Stimulated activated CD4-positive, alpha-beta T cell treated with anti-CD3 and anti-CD28 coated beads, Interleukin-1b, Interleukin-23, amount 100 ng/mL, for 48 hours (primary cell): Measurements from ENCODE around the gene PIP5KL1.

Experiments used
- DNase-seq: peaks from one replicate; pipeline ENCODE4 v3.0.0-alpha.2; 2020

Gene PIP5KL1

GRCh38 chr9:127912882-127913281, 17.7 kb downstream of the PIP5KL1 start:
- no peak for DNase-seq

- no peak for DNase-seq
These were observed 18.3 kb downstream of the PIP5KL1 start for GRCh38 chr9:127912296-127912695.

- no peak for DNase-seq
These were observed 19.9 kb downstream of the PIP5KL1 start for GRCh38 chr9:127910613-127911205.

GRCh38 chr9:127909839-127910273, 20.7 kb downstream of the PIP5KL1 start:
- no peak for DNase-seq

GRCh38 chr9:127908660-127908926, 22.0 kb downstream of the PIP5KL1 start:
- DNase-seq = no peak

GRCh38 chr9:127907867-127908659, 22.5 kb downstream of the PIP5KL1 start:
- DNase-seq = no peak

GRCh38 chr9:127905788-127906191, 24.8 kb downstream of the PIP5KL1 start:
- no peak for DNase-seq

- DNase-seq = no peak
These were observed 25.4 kb downstream of the PIP5KL1 start for GRCh38 chr9:127905004-127905728.

- no peak for DNase-seq
These were observed 26.0 kb downstream of the PIP5KL1 start for GRCh38 chr9:127904561-127905003.

GRCh38 chr9:127903557-127904475, 26.8 kb downstream of the PIP5KL1 start:
- DNase-seq = peak; percentile 85

- peak; percentile 72 for DNase-seq
These were observed 31.2 kb downstream of the PIP5KL1 start, which contains the start of gene ST6GALNAC6 for GRCh38 chr9:127899128-127899943. Gene ST6GALNAC6, minus strand, starts transcription at chr9:127899603. Its CDS starts 1,622 bp downstream, at chr9:127897981.

- no peak for DNase-seq
These were observed 32.0 kb downstream of the PIP5KL1 start for GRCh38 chr9:127898433-127899127.

- DNase-seq = no peak
These were observed 33.3 kb downstream of the PIP5KL1 start for GRCh38 chr9:127897193-127897692.

GRCh38 chr9:127896395-127897192, 34.0 kb downstream of the PIP5KL1 start:
- DNase-seq = no peak

- no peak for DNase-seq
These were observed 34.8 kb downstream of the PIP5KL1 start for GRCh38 chr9:127895811-127896210.

- DNase-seq = no peak
These were observed 37.2 kb downstream of the PIP5KL1 start for GRCh38 chr9:127893392-127893791.

- no peak for DNase-seq
These were observed 37.7 kb downstream of the PIP5KL1 start for GRCh38 chr9:127892831-127893230.

- DNase-seq = no peak
These were observed 40.5 kb downstream of the PIP5KL1 start for GRCh38 chr9:127890053-127890452.

GRCh38 chr9:127887792-127888191, 42.8 kb downstream of the PIP5KL1 start:
- no peak for DNase-seq

- no peak for DNase-seq
These were observed 44.1 kb downstream of the PIP5KL1 start for GRCh38 chr9:127886401-127886972.
